Measurements from ENCODE around the gene CRHR1.
"Not testable (repeated sequence)": the region's sequence is repeated elsewhere in the genome, so short reads cannot be mapped to it uniquely, and the experiment has no call there.

The CRHR1 gene

GRCh38 chr17:45784293-45784740, at the start of gene CRHR1:
CRHR1 (plus strand) TSS chr17:45784320; CDS start chr17:45784545, 225 bp downstream.
- DNase-seq: no peak

- DNase-seq: no peak
Measured at GRCh38 chr17:45734598-45734997, 49.5 kb upstream of the CRHR1 start.

- DNase-seq: no peak
Measured at GRCh38 chr17:45735488-45735887, 48.6 kb upstream of the CRHR1 start.

- no peak for DNase-seq
Measured at GRCh38 chr17:45739786-45740185, 44.3 kb upstream of the CRHR1 start.

GRCh38 chr17:45740553-45741330, 43.4 kb upstream of the CRHR1 start:
- peak; percentile 56 for DNase-seq

- no peak for DNase-seq
Measured at GRCh38 chr17:45742251-45742650, 41.9 kb upstream of the CRHR1 start.

- no peak for DNase-seq
Measured at GRCh38 chr17:45743626-45744326, 40.3 kb upstream of the CRHR1 start.

- DNase-seq: not testable (repeated sequence)
Measured at GRCh38 chr17:45744826-45745225, 39.3 kb upstream of the CRHR1 start.

GRCh38 chr17:45745601-45746494, 38.3 kb upstream of the CRHR1 start:
- DNase-seq: no peak

- no peak for DNase-seq
Measured at GRCh38 chr17:45747911-45748310, 36.2 kb upstream of the CRHR1 start.

GRCh38 chr17:45748731-45749310, 35.3 kb upstream of the CRHR1 start:
- no peak for DNase-seq

GRCh38 chr17:45749831-45750335, 34.2 kb upstream of the CRHR1 start:
- DNase-seq: no peak

GRCh38 chr17:45750779-45751440, 33.2 kb upstream of the CRHR1 start:
- DNase-seq: no peak

GRCh38 chr17:45751466-45751865, 32.7 kb upstream of the CRHR1 start:
- DNase-seq: no peak

- DNase-seq: no peak
Measured at GRCh38 chr17:45752246-45752645, 31.9 kb upstream of the CRHR1 start.

- DNase-seq: no peak
Measured at GRCh38 chr17:45753645-45754225, 30.4 kb upstream of the CRHR1 start.

GRCh38 chr17:45755050-45755449, 29.1 kb upstream of the CRHR1 start:
- peak; percentile 41 for DNase-seq

GRCh38 chr17:45756266-45756991, 27.7 kb upstream of the CRHR1 start:
- peak; percentile 31 for DNase-seq

GRCh38 chr17:45757431-45758218, 26.5 kb upstream of the CRHR1 start:
- DNase-seq: no peak

GRCh38 chr17:45758544-45758943, 25.6 kb upstream of the CRHR1 start:
- no peak for DNase-seq
